ENCODE data around the gene TPSB2. TPM values are rescaled to one million over a fixed set of nuclear protein-coding genes. Genes with fewer than 3 reads are reported as not detected.

Gene TPSB2
- total RNA-seq, 1 experiment from 2014 or later, result not detected

- ChIA-PET RAD21 (ENCODE audit: low non-redundant PET in 1 of 2, low total read pairs in 2 of 2, uncharacterized antibody in 2 of 2, unreplicated experiment in 2 of 2) (no interaction called here), POLR2A (no interaction called here), CTCF (no interaction called here)
- H3K4me1 ChIP-seq (ENCODE audit: control insufficient read depth in 1 of 2, insufficient read depth in 2 of 2, low read length in 2 of 2), result peaks cover 4 to 13% of the 10 kb centered on the region in 2 experiments; a peak in 3 of 4 replicates
- H4K20me1 ChIP-seq (ENCODE audit: insufficient read depth), result no peaks in the 10 kb centered on the region
- no peak overlapping the region for H3K27ac ChIP-seq (ENCODE audit: low read depth, low read length)
- H2AFZ ChIP-seq (ENCODE audit: low read depth, low read length, poor library complexity, severe bottlenecking), result no peak overlapping the region
- DNase-seq (ENCODE audit: low read depth, low spot score) (no peak), ATAC-seq (no peak)
- H3K9me3 ChIP-seq (ENCODE audit: control insufficient read depth in 1 of 2, insufficient read depth in 1 of 2, low read depth in 1 of 2, low read length in 2 of 2), result no peaks in the 10 kb centered on the region
- H3K9me2 ChIP-seq (ENCODE audit: insufficient read depth), result no peaks in the 10 kb centered on the region
- no TSS peak for BruUV-seq (replicated peaks)
- TF ChIP-seq JUND (IDR thresholded peaks at IDR 0.05) (no peak), ATF3 (IDR thresholded peaks at IDR 0.05) (no peak), ZNF274 (IDR thresholded peaks at IDR 0.05; ENCODE audit: low read depth, low read length) (no peak), ELF1 (IDR thresholded peaks at IDR 0.05; ENCODE audit: borderline replicate concordance, low read depth) (no peak), MAX (IDR thresholded peaks at IDR 0.05) (no peak)
- no peak overlapping the region for H3K4me2 ChIP-seq (ENCODE audit: low read length)
- no peak overlapping the region for H3K4me3 ChIP-seq (replicated peaks in 1 of 2; ENCODE audit: low read depth in 1 of 2, low read length in 2 of 2)
- peaks cover 4% of the 10 kb centered on the region; the same call in 1 of the 2 replicates for H3K27me3 ChIP-seq (ENCODE audit: insufficient read depth, low read length)
- intact Hi-C loops (cut with micrococcal nuclease), result no loop called here
- no peaks in the 10 kb centered on the region for H3K36me3 ChIP-seq (ENCODE audit: control insufficient read depth in 1 of 2, insufficient read depth in 2 of 2, low read length in 2 of 2)
- H3K9ac ChIP-seq (ENCODE audit: low read length), result no peak overlapping the region
- no peaks in the 10 kb centered on the region for H3K79me2 ChIP-seq (ENCODE audit: insufficient read depth, low read length)
Measured at GRCh38 chr16:1257561-1258224, 27.7 kb upstream of the TPSB2 start.

GRCh38 chr16:1256874-1257322 lies 26.9 kb upstream of the TPSB2 start:
- Histone ChIP-seq H3K4me3 (replicated peaks in 1 of 2; ENCODE audit: low read depth in 1 of 2, low read length in 2 of 2) (no peak overlapping the region), H2AFZ (ENCODE audit: low read depth, low read length, poor library complexity, severe bottlenecking) (no peak overlapping the region), H3K4me2 (ENCODE audit: low read length) (no peak overlapping the region), H3K27me3 (ENCODE audit: insufficient read depth, low read length) (peaks cover 4% of the 10 kb centered on the region; the same call in 1 of the 2 replicates), H3K27ac (ENCODE audit: low read depth, low read length) (no peak overlapping the region), H4K20me1 (ENCODE audit: insufficient read depth) (no peaks in the 10 kb centered on the region), H3K9ac (ENCODE audit: low read length) (no peak overlapping the region), H3K36me3 (ENCODE audit: control insufficient read depth in 1 of 2, insufficient read depth in 2 of 2, low read length in 2 of 2) (no peaks in the 10 kb centered on the region), H3K79me2 (ENCODE audit: insufficient read depth, low read length) (no peaks in the 10 kb centered on the region), H3K9me2 (ENCODE audit: insufficient read depth) (no peaks in the 10 kb centered on the region), H3K4me1 (ENCODE audit: control insufficient read depth in 1 of 2, insufficient read depth in 2 of 2, low read length in 2 of 2) (peaks cover 4 to 13% of the 10 kb centered on the region in 2 experiments; a peak in 3 of 4 replicates), H3K9me3 (ENCODE audit: control insufficient read depth in 1 of 2, insufficient read depth in 1 of 2, low read depth in 1 of 2, low read length in 2 of 2) (no peaks in the 10 kb centered on the region)
- CTCF ChIA-PET, result no interaction called here
- DNase-seq (ENCODE audit: low read depth, low spot score), result no peak
- intact Hi-C loops (cut with micrococcal nuclease), result no loop called here
- RAD21 ChIA-PET (ENCODE audit: low non-redundant PET in 1 of 2, low total read pairs in 2 of 2, uncharacterized antibody in 2 of 2, unreplicated experiment in 2 of 2), result no interaction called here
- ATAC-seq, result no peak
- POLR2A ChIA-PET, result no interaction called here
- BruUV-seq (replicated peaks), result no TSS peak
- TF ChIP-seq POLR2A (IDR thresholded peaks at IDR 0.05; ENCODE audit: borderline replicate concordance, extremely low read depth, insufficient read depth, insufficient read length) (no peak), POLR2AphosphoS5 (IDR thresholded peaks at IDR 0.05; ENCODE audit: low read depth, low read length) (no peak), SRF (IDR thresholded peaks at IDR 0.05; ENCODE audit: low read depth) (no peak), ZFX (IDR thresholded peaks at IDR 0.05) (no peak), ZNF274 (IDR thresholded peaks at IDR 0.05; ENCODE audit: low read depth, low read length) (no peak), EGR1 (IDR thresholded peaks at IDR 0.05; ENCODE audit: low read depth) (no peak), JUND (IDR thresholded peaks at IDR 0.05) (no peak), MAX (IDR thresholded peaks at IDR 0.05) (no peak), FOSL1 (IDR thresholded peaks at IDR 0.05; ENCODE audit: low read depth) (no peak), CEBPB (IDR thresholded peaks at IDR 0.05; ENCODE audit: low read depth) (no peak), EZH2phosphoT487 (IDR thresholded peaks at IDR 0.05; ENCODE audit: borderline replicate concordance) (no peak), YY1 (IDR thresholded peaks at IDR 0.05; ENCODE audit: extremely low read depth, insufficient replicate concordance, low read depth, low read length) (no peak), EZH2 (IDR thresholded peaks at IDR 0.05) (no peak), SP1 (IDR thresholded peaks at IDR 0.05; ENCODE audit: low read depth) (no peak), CBX3 (IDR thresholded peaks at IDR 0.05; ENCODE audit: low read depth) (no peak), SIN3A (IDR thresholded peaks at IDR 0.05; ENCODE audit: low read depth) (no peak), ELF1 (IDR thresholded peaks at IDR 0.05; ENCODE audit: borderline replicate concordance, low read depth) (no peak), RAD21 (IDR thresholded peaks at IDR 0.05; ENCODE audit: low read depth) (no peak)
- TF ChIP-seq, protein P1, sequence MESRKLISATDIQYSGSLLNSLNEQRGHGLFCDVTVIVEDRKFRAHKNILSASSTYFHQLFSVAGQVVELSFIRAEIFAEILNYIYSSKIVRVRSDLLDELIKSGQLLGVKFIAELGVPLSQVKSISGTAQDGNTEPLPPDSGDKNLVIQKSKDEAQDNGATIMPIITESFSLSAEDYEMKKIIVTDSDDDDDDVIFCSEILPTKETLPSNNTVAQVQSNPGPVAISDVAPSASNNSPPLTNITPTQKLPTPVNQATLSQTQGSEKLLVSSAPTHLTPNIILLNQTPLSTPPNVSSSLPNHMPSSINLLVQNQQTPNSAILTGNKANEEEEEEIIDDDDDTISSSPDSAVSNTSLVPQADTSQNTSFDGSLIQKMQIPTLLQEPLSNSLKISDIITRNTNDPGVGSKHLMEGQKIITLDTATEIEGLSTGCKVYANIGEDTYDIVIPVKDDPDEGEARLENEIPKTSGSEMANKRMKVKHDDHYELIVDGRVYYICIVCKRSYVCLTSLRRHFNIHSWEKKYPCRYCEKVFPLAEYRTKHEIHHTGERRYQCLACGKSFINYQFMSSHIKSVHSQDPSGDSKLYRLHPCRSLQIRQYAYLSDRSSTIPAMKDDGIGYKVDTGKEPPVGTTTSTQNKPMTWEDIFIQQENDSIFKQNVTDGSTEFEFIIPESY (IDR thresholded peaks at IDR 0.05; ENCODE audit: extremely low read depth, insufficient replicate concordance, low read length), result no peak
